Left colon (tissue), 2 donors: ENCODE data around the gene KRT38. TPM values are rescaled to one million over a fixed set of nuclear protein-coding genes. Genes with fewer than 3 reads are reported as not detected.

Experiments used
- ATAC-seq: fragments of 200-7000 bp; cut with Tn5 transposase; one replicate; pipeline ENCODE4 v1.9.1; 2020; ENCODE audit warnings: mild to moderate bottlenecking, moderate library complexity
- DNase-seq, 2 donors: peaks; one replicate each; pipeline ENCODE4 v3.0.0-alpha.2; 2020
- intact Hi-C, 2 donors: fragments of 100-400 bp; cut with DNase I in 1 of 2; cut with micrococcal nuclease in 1 of 2; formaldehyde crosslinking; loops; one replicate each; pipeline versions ENCODE4 v1.11.2 to v1.14.0; 2022; cut with DNase I, micrococcal nuclease
- total RNA-seq, 2 donors: library from RNA; stranded (reverse); fragmentation: NEBNext Ultra II Directional; extraction: Animal tissue kit (Norgen Biotek cat#: 25700); gene quantifications; one replicate each; pipeline ENCODE4 v1.2.1, GENCODE V29; 2021
- donor health status: DM: no; HTN: no; CAD: no.
- donor health status: DM: yes; HTN: yes; CAD: no.

KRT38 gene
- total RNA-seq, 2 donors from 2014 or later: not detected

GRCh38 chr17:41464682-41465081 lies 23.9 kb upstream of the KRT38 start:
- no peak for ATAC-seq
- DNase-seq: no peak
- intact Hi-C loops: no loop called here

- intact Hi-C loops: no loop called here
- ATAC-seq (no peak), DNase-seq (no peak)
Measured at GRCh38 chr17:41464173-41464572, 23.4 kb upstream of the KRT38 start.

GRCh38 chr17:41463746-41464145 lies 23.0 kb upstream of the KRT38 start:
- ATAC-seq (no peak), DNase-seq (no peak)
- intact Hi-C loops: no loop called here

GRCh38 chr17:41462705-41463104 lies 21.9 kb upstream of the KRT38 start:
- intact Hi-C loops: no loop called here
- no peak for DNase-seq
- no peak for ATAC-seq

GRCh38 chr17:41457676-41458075 lies 16.9 kb upstream of the KRT38 start:
- ATAC-seq (no peak), DNase-seq (no peak)
- intact Hi-C loops: no loop called here

GRCh38 chr17:41456204-41456603 lies 15.4 kb upstream of the KRT38 start:
- ATAC-seq: no peak
- no peak for DNase-seq
- intact Hi-C loops: no loop called here

GRCh38 chr17:41455236-41455635 lies 14.5 kb upstream of the KRT38 start:
- intact Hi-C loops: no loop called here
- no peak for ATAC-seq
- DNase-seq: no peak

GRCh38 chr17:41453066-41453465 lies 12.3 kb upstream of the KRT38 start:
- ATAC-seq: no peak

GRCh38 chr17:41452281-41452680 lies 11.5 kb upstream of the KRT38 start:
- DNase-seq (no peak), ATAC-seq (no peak)
- intact Hi-C loops: no loop called here

More at GRCh38 chr17:41453066-41453465, 12.3 kb upstream of the KRT38 start:
- intact Hi-C loops: no loop called here
- DNase-seq: no peak

GRCh38 chr17:41451154-41451728 lies 10.5 kb upstream of the KRT38 start:
- intact Hi-C loops: no loop called here
- ATAC-seq: no peak
- DNase-seq: no peak

- ATAC-seq (no peak), DNase-seq (no peak)
- intact Hi-C loops: loop anchor here in 1 of 2 donors (10.0 kb wide), 1 partner anchor 64 kb away; the partner anchor contains the start of gene KRT34
Measured at GRCh38 chr17:41449008-41449407, 8.2 kb upstream of the KRT38 start.

GRCh38 chr17:41448506-41448905 lies 7.7 kb upstream of the KRT38 start:
- DNase-seq: no peak
- no peak for ATAC-seq
- intact Hi-C loops: loop anchor here in 1 of 2 donors (10.0 kb wide), 1 partner anchor 64 kb away; the partner anchor contains the start of gene KRT34

GRCh38 chr17:41446806-41447205 lies 6.0 kb upstream of the KRT38 start:
- DNase-seq: no peak
- intact Hi-C loops: loop anchor here in 1 of 2 donors (10.0 kb wide), 1 partner anchor 62 kb away; the partner anchor contains the start of gene KRT34
- no peak for ATAC-seq

- ATAC-seq (no peak), DNase-seq (no peak)
- intact Hi-C loops: loop anchor here in 1 of 2 donors (10.0 kb wide), 1 partner anchor 60 kb away; the partner anchor contains the start of gene KRT34
Measured at GRCh38 chr17:41444640-41445039, 3.9 kb upstream of the KRT38 start.

- ATAC-seq: no peak
- intact Hi-C loops: loop anchor here in 1 of 2 donors (10.0 kb wide), 1 partner anchor 59 kb away; the partner anchor contains the start of gene KRT34
- DNase-seq: no peak
Measured at GRCh38 chr17:41444186-41444585, 3.4 kb upstream of the KRT38 start.

GRCh38 chr17:41442739-41443138 lies 2.0 kb upstream of the KRT38 start:
- DNase-seq (no peak), ATAC-seq (no peak)
- intact Hi-C loops: loop anchor here in 1 of 2 donors (10.0 kb wide), 1 partner anchor 58 kb away; the partner anchor contains the start of gene KRT34

- intact Hi-C loops: no loop called here
- no peak for DNase-seq
- no peak for ATAC-seq
Measured at GRCh38 chr17:41439375-41439774, 1.4 kb downstream of the KRT38 start.

- ATAC-seq (no peak), DNase-seq (no peak)
- intact Hi-C loops: no loop called here
Measured at GRCh38 chr17:41437769-41438168, 3.0 kb downstream of the KRT38 start.

- DNase-seq: no peak
- no peak for ATAC-seq
- intact Hi-C loops: no loop called here
Measured at GRCh38 chr17:41437254-41437653, 3.5 kb downstream of the KRT38 start.

GRCh38 chr17:41434415-41434814 lies 6.4 kb downstream of the KRT38 start:
- ATAC-seq (no peak), DNase-seq (no peak)
- intact Hi-C loops: no loop called here

- ATAC-seq (no peak), DNase-seq (no peak)
- intact Hi-C loops: no loop called here
Measured at GRCh38 chr17:41434005-41434404, 6.8 kb downstream of the KRT38 start.
